ENCODE results near the gene IGF1R.

Gene IGF1R

DNA sequence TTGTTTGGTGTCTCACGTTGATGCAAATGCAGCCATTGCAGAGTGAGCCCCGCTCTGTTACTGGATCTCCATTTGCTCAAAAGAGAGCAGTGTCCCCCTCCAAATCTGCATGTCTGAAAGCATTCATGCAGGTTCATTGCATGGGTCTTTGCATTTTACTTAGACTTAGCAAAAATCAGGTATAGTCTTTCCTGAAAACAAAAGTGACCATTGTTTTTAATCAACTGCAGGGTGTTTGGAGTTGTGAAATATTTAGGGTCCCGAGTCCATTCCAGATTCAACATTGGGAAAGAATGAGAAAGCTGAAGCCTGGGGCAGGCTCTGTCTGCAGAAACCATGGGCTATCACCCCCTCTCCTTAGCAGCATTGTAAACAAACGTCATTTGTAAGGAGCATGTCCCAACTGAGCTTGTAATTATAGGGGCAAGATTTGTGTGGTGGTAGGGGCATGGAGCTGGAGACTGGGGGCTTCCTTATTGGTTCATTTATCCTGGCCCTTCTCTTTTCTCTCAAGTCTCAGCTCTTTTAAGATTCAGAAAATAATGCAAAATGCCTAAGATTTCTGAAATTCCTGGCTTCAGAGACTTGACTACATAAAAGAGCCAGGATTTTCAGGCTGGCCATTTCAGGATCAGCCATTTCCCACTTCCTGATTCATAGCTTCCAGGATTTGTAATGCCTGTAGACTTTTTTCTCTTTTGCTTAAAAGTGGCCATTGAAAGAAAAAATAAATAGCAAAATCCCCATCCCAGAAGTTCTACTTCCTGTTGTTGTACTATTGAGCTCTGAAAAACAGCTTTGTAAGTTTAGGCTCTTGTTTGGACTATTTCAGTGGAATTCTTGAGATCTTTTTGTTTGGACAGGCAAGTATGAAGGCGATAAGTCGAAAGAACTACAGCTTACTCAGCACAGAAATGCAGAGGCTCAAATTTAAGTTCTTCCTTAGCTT is 23.0 kb downstream of the IGF1R start:
- DNase-seq (ENCODE audit: low read depth in 2 of 2), result no peak

DNA sequence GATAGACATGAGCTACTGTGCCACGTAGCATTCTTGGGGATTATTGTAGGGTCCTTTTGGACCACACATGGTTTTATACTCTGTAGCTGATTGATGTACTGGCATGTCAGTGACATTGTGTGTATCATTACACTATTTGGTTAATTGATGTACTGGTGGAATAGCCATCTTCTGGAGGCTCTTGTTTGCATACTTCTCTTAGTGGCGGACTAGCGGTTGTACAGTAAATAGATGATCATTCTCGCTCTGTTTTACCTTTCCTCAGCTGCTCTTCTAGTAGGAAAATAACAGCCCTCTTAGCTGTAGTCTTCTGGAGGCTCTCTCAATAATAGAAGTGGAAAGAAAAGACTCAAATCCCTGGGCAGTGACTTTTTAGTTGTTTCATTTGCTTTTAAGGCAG is 24.8 kb downstream of the IGF1R start:
- DNase-seq (ENCODE audit: low read depth in 2 of 2), result no peak

DNA sequence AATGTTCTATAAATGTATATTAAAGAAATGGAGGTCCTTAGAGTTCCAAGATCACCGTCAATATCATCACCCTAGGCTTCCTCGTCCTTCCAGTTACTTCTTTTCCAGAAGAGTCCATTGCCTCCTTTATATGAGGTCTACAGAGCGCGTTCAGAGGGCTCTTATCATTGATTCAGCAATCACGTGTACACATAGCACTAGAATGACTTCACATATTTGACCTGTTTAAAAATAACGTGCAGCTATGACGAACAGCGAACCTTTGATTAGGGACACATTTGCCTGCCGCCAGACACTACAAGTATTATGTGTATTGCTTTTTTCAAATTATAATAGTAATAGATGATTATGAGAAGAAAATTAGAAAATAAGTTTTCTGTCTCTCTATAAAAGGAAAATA is 26.0 kb downstream of the IGF1R start:
- no peak for DNase-seq (ENCODE audit: low read depth in 2 of 2)

DNA sequence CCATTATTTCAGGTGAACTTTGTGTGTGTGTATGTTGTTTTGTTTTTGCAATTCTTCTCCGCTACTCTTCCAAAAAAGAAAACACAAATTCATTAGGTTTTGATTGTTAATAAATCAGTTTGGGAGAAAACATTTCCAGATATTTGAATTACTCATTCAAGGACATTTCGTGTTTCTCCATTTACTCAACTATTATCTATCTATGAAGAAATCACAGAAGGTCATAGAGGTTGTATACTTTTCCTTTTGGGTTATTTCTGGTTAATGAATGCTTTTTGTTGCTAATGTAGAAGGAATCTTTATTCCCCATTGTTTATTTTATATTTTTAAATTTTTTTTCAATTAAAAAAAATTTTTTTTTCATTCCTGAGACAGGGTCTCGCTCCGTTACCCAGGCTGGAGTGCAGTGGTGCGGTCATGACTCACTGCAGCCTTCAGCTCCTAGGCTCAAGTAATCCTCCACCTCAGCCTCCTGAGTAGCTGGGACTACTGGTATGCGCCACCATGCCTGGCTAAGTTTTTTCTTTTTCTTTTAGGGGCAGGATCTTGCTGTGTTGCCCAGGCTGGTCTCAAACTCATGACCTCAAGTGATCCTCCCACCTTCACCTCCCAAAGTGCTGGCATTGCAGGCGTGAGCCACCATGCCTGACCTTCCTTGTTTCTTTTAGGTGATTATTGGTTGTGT is 28.4 kb downstream of the IGF1R start:
- no peak for DNase-seq (ENCODE audit: low read depth in 2 of 2)

DNA sequence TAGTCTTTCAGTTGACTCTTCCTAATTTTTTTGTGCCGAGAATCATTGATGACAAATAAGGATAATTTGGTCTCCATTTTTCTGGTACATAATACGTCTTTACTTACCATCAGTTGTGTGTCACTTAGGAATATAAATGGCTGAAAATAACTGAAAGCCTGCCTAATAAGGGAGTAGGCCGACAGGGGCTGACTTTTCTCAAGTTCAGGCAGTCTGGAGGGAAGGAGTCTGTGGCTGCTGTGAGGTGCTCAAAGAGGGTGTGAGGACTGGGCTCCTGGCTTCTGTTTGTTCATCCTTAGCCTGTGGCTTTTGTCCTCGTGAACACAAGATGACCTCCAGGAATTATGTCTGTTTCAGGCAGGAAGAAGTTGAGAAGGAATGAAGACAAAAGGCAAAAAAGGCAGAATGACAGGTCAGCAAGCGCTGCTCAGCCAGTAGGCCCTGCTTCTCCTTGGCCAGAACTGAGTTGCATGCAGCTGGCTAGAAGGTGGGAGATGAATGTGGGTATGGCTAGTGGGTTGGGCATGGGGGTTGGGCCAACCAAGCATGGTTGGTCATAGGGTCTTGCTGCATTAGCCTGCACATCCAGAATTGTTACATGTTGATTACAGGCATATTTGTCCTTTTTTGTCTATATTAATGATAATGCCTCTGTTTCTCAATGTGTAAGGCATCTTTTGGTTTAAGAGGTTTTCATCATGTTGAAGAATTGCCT is 29.2 kb downstream of the IGF1R start:
- DNase-seq (ENCODE audit: low read depth in 2 of 2), result no peak

DNA sequence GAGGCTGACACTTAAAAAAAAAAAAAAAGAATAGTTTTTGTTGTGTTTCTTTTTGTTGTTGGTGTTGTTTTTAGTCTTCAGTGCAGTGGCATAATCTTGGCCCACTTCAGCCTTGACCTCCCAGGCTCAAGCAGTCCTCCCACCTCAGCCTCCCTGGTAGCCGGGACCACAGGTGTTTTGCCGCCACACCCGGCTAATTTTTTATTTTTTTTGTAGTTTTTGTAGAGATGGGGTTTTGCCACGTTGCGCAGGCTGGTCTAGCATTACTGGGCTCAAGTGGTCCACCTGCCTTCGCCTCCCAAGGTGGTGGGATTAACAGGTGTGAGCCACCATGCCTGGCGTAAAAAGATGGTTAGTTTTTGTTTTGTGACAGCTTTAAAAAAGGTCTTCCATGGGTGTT is 30.1 kb downstream of the IGF1R start:
- DNase-seq (ENCODE audit: low read depth in 2 of 2), result no peak

DNA sequence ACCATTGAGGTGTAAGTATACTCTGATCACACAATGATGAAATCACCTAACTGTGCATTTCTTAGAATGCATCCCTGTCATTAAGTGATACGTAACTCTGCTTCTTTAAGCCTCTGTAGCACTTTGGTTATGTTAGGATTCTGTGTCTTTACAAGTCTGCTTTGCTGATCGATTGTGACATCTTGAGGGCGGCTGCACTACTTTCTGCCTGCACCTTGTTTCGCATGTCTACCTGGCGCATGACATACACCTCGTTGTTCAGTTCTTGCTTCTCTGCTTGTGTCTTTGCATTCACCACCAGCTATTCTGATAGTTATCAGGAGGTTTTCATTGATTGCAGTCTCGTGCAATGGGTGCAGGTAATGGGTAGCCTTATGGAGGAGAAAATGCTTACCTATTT is 32.7 kb downstream of the IGF1R start:
- no peak for DNase-seq (ENCODE audit: low read depth in 2 of 2)

DNA sequence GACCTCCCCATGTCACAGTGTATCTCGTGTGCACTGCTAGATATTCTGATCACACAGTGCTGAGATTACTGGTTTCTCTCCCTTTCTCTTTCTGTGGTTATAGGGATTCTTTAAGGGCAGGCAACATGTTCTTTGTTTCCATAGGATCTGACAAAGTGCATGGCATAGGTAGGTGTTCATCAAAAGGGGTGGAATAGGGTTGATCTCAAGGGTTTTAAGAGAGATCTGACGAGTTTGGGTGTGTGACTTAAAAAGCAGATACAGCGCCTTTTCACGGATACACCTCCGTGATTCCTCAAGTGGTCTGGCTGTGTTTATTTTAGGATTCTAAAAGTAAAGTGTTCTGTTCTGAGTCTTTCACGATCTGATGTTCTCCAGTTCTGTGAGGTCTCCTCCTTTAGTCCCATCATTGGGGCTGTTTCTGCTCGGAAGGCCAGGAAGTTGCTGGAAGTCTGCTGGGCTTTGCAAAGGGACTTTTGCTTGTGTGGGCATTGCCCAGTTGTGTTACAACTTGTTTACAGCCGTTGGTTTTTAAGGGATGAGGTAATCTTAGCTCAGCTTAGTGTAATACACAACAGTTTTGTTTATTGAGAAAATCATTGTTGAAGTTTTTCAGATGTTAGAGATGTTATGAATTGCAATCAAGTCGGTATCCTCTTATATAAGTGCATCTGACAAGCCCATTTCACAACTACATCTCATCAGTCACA is 34.8 kb downstream of the IGF1R start:
- no peak for DNase-seq (ENCODE audit: low read depth in 2 of 2)

DNA sequence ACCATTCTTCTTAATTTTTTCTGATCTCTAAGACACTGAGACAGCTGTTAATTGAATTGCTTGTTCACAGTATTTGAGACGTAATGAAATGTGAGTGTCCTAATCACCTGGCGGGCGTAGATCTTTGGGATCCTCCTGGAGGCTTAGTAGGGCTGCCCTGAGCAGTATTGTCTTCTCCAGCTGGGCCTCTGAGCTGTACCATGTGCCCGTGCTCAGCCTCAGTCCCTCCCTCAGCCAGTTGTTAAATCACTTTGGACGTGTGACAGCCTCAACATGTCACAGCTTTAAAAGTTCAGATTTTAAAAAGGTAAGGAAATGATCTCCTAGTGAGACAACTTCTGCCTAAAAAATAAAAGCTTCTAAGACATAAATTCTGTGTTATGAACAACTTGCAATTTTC is 35.5 kb downstream of the IGF1R start:
- DNase-seq (ENCODE audit: low read depth in 2 of 2), result no peak

DNA sequence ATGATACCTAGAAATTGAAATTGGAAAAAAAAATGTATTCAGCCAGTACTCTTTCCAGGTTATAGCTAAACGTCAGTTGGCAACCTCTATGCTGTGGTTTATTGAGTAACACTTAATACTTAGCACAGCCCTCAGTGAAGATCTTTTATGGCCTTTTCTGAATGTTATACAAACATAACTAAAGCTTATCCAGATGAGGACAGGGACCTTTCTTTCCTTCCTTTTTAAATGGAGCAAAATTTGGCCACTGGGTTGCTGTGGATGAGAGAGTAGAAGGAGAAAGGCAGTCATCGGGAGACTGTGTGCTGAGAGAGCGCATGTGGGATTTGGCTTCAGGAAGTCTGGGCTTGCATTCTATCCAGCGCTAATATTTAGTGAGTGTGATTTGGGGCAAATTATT is 36.1 kb downstream of the IGF1R start:
- no peak for DNase-seq (ENCODE audit: low read depth in 2 of 2)

DNA sequence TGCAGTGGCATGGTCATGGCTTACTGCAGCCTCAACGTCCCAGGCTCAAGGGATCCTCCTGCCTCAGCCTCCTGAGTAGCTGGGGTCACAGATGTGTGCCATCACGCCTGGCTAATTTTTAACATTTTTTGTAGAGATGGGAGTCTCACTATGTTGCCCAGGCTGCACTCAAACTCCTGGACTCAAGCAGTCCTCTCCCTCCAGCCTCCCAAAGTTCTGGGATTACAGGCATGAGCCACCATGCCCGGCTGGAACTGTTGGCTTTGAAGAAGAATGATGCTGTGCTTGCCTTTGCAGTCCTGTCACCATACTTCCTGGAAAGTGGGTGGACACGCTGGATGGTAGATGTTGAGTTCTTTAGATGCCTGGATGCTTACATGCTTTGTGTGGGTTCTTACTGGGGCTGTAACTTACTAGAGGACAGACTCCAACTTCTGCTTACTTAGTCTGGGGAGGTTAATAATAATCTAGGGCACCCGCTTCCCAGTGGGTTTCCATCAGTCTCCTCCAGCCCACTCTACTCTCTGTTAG is 36.7 kb downstream of the IGF1R start:
- no peak for DNase-seq (ENCODE audit: low read depth in 2 of 2)

DNA sequence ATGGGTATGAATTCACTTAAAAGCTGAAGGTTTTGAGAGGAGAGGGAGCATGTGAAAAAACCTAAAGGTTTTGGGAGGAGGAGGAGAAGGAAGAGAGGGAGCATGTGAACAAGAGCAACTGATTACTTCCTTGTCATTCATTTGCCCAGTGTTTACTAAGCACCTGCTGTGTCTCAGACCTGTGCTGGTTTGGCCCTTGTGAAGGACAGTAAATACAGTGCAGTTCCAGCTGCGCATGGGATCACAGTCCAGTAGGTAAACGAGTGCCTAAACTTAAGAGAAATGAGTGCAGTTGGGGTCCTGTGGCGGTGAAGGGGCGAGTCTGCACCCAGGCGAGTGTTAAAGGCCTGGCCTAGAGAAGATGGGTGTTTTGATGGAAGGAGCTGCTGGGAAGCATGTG is 38.6 kb downstream of the IGF1R start:
- DNase-seq (ENCODE audit: low read depth in 2 of 2), result no peak

DNA sequence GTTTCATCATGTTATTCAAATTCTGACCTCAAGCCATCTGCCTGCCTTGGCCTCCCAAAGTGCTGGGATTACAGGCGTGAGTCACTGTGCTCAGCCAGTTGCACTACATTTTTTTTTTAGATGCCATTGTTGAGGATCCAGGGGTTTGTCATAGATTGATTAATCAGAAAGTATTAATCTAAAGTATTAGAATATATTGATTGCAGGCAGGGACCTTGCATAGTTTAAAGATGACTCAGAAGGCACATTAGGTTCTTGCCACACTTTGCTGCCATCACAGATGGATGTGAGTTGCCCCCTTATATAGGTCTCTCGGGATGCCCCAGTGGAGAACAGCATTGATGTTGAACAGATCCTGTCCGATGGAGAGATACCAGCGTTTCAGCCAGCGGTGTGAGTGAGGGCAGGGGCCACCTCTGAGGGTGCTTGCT is 41.1 kb downstream of the IGF1R start:
- no peak for DNase-seq (ENCODE audit: low read depth in 2 of 2)

DNA sequence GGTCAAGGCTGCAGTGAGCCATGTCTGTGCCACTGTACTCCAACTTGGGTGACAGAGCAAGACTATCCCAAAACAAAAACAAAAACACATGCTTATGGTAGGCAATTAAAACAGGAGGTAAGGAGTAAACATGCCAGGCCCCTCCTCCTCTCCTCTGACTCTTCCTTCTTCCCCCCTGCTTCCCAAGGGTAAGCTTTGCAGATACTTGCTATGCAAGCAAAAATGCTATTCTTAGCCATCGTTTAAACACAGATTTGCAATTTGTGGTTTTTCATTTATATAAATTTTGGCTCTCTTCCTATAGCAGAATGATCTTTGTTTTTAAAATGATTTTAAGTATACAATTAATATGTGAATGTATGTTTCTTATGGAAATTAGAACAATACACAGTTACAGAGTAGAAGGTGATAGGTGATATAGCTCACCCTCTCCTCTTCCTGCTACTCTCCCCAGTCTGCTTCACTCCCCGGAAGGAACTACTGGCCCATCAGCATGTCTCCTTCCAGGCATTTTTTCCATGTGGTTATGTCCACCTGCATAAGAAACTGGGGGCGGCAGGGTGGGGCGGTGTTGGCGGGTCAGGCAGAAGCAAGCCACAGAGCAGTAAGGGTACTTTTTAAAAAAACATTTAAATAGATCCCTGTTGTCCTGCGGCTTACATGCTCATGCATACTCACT is 42.1 kb downstream of the IGF1R start:
- DNase-seq (ENCODE audit: low read depth in 2 of 2), result no peak

DNA sequence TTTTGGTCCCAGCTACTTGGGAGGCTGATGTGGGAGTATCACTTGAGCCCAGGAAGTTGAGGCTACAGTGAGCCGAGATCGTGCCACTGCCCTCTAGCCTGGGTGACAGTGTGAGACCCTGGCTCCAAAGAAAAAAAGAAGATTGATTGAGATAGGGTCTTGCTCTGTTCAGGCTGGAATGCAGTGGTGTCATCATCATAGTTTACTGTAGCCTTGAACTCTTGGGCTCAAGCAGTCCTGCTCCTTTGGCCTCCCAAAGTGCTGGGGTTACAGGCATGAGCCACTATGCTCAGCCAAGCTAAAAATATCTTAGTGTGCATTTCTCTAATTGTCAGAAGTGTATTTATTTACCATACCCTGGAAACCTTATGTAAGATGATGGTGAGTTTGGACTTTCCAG is 43.9 kb downstream of the IGF1R start:
- no peak for DNase-seq (ENCODE audit: low read depth in 2 of 2)

DNA sequence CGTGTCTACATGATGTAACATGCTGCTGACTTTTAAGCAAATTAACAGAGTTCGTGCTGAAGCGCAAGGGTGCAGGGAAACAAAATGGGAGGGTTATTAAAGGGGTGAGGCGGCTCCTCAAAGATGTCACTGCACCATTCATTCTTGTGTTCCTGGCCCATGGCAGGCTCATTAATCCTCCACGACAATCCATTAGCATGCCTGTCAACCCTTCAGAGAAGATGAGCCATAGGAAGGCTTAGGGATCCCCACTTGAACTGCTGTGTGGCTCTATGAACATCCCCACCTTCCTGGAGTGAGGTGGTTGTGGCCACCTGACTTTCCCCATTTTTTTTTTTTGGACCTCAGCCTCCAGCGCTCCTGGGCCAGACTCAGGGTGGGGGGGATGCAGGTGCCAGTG is 45.8 kb downstream of the IGF1R start:
- DNase-seq (ENCODE audit: low read depth in 2 of 2), result no peak

DNA sequence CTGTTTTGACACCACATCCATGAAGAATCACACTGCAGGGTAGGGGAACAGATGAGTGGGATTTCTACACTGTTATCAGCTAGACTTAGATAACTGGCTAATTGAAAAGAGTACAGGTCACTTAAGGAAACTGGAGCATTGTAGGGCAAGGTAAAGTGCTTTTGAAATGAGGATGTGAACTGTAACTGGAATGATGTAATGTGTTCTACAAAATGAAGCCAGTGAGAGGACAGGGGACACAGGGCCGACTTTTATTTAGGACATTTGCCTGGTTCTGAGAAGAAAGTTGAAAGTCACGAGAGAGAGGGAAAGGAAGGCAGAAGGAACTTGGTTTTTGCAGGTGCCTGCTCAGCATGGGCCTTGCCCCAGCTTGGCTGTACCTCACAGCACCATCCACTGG is 50.5 kb downstream of the IGF1R start:
- DNase-seq (ENCODE audit: low read depth in 2 of 2), result no peak

DNA sequence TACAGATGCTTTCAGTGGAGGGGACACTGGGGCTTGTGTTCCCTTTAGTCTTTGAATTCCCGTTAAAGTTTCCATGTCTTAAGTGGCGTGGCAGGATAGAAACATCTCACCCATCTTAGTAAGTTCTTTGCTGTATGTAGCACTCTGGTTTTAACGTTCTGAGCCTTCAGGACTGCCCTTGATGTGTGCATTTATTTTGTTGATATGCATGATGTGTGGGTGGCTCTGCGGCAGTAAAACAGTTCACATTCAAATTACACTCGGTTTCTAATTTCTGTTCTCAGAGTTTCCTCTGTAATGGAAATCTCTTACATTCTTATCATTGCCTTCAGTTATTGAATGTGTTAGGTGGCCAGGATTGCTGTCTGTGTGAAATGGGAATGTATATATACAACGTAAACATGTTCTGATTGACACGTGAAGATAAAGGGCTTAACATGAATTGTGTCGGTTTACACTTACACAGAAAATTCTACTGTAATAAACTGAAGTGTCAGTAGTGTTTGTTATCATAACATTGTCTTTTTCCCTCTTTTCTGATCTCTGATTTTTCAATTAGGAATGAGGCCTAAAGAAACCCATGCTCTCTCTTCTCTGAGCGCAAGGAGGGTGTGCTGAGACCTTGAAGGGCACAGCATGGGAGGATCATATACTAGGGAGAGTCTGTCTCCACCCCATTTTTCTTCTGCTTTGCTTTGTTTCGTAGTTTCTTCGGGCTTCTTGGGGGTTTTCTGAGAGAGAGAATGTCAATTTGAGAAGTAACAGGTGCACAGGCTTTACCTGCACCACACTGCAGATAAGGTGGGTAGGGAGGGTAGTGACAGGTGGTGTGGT is 51.5 kb downstream of the IGF1R start:
- DNase-seq (ENCODE audit: low read depth in 2 of 2), result no peak

DNA sequence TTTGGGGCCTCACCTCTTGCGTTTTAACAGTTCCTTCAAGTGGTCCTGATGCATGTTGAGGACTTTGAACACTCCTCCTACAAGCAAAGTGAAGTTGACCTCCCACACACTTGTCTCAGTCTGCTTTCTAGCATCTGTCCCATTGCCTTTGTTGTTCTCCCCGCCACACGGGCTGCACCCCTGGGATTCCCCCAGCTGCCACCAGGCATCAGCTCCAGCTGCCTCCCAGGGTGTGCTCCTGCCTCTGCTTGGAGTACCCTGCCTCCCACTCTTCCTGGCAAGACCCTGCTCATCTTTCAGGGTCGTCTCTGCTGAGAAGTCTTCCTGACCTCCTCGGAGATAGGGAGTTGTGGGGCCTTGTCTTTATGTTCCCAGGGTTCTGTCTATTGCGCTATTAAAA is 52.2 kb downstream of the IGF1R start:
- no peak for DNase-seq (ENCODE audit: low read depth in 2 of 2)

DNA sequence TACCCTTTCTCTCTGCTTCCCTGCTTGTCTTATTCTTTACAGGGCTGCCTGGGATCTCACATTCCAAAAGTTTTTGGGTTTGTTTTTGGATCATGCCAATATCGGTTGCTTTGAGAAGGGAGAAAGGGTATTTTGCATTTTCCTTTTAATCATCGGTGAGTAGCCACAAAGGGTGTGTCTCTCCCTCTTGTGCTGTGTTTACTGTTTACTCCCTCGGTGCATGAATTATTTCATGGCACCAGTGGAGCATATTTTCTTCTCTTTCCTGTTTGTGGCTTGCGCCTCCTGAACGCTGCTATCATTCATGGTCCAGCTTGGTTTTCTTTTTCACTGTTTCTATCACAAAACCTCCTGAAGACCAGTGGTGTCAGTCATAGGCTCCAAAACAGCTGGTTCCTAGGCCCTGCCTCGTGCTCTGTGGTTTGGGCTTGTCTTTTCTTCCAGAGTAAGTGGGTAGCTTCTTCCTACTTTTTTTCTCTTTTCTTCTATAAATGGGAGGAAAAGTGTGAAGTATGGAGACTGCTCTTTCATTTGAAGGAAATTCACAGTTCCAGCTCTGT is 54.9 kb downstream of the IGF1R start:
- no peak for DNase-seq (ENCODE audit: low read depth in 2 of 2)

All from stimulated activated CD4-positive, alpha-beta T cell treated with anti-CD3 and anti-CD28 coated beads, Interleukin-1b, Interleukin-23, amount 100 ng/mL, for 4 hours (primary cell).